BE2C (cell line): ENCODE results near the gene PMF1.
"Not testable (repeated sequence)": the region's sequence is repeated elsewhere in the genome, so short reads cannot be mapped to it uniquely, and the experiment has no call there.

Experiments
- DNase-seq: peaks from one replicate; pipeline ENCODE4 v3.0.0-alpha.2; 2020
- H3K27me3 ChIP-seq: fragments of 250-450 bp; sonication (Bioruptor Pico); 2 replicates; pipeline ENCODE4 v1.5.1; 2020; ENCODE audit warnings: mild to moderate bottlenecking
- H3K36me3 ChIP-seq: fragments of 250-450 bp; sonication (Bioruptor Pico); 2 replicates; pipeline ENCODE4 v1.5.1; 2020; ENCODE audit warnings: mild to moderate bottlenecking
- H3K4me1 ChIP-seq: fragments of 250-450 bp; sonication (Bioruptor Pico); 2 replicates; pipeline ENCODE4 v1.5.1; 2020
- H3K4me3 ChIP-seq: 2 replicates; pipeline ENCODE4 v1.5.1; 2011; ENCODE audit warnings: low read depth, low read length
- H3K9me3 ChIP-seq: fragments of 250-450 bp; sonication (Bioruptor Pico); 2 replicates; pipeline ENCODE4 v1.5.1; 2020
- TF ChIP-seq, protein P1 (sequence below): IDR thresholded peaks from 2 replicates; pipeline ENCODE4 v1.5.1; 2012; ENCODE audit warnings: mild to moderate bottlenecking, low read depth, low read length

PMF1 gene

DNA sequence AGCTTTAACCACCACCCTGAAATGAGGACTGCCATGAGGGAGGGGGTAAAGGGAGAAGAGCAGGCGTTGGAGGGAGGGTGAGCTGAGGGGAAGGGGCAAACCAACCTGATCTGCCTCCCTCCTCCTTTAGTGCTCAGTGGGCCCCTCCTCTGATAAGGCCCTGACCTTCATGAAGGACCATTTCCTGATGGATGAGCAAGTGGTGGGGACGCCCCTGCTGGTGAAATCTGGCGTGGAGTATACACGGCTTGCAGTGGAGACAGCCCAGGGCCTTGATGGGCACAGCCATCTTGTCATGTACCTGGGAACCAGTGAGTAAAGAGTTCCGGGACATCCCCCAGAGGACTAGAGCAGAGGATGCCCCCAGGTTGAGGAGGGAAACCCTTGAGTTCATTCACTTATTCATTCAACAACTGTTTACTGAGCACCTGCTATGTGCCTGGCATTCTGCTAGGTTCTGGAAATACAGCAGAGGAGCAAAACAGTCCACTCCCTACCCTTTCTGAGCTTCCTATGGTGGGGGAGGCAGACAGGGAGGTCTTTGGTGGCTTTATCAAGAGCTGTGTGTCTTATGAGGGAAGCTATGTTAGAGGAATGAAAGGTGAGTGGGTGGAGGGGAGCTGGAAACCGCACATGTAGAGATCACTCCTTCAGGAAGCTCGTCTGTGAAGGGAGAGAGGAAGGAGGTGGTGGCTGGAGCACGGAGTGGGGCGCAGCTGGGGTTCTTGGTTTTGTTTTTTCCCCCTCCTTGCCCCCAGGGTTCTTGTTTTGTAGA is 39.9 kb upstream of the PMF1 start:
- no peaks in the 10 kb centered on the region for H3K36me3 ChIP-seq
- no peaks in the 10 kb centered on the region for H3K27me3 ChIP-seq
- TF ChIP-seq, protein P1, sequence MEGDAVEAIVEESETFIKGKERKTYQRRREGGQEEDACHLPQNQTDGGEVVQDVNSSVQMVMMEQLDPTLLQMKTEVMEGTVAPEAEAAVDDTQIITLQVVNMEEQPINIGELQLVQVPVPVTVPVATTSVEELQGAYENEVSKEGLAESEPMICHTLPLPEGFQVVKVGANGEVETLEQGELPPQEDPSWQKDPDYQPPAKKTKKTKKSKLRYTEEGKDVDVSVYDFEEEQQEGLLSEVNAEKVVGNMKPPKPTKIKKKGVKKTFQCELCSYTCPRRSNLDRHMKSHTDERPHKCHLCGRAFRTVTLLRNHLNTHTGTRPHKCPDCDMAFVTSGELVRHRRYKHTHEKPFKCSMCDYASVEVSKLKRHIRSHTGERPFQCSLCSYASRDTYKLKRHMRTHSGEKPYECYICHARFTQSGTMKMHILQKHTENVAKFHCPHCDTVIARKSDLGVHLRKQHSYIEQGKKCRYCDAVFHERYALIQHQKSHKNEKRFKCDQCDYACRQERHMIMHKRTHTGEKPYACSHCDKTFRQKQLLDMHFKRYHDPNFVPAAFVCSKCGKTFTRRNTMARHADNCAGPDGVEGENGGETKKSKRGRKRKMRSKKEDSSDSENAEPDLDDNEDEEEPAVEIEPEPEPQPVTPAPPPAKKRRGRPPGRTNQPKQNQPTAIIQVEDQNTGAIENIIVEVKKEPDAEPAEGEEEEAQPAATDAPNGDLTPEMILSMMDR, result no peak
- H3K9me3 ChIP-seq, result no peaks in the 10 kb centered on the region; the same call in 1 of the 2 replicates
- no peak overlapping the region for H3K4me3 ChIP-seq
- no peaks in the 10 kb centered on the region for H3K4me1 ChIP-seq
- DNase-seq, result no peak

DNA sequence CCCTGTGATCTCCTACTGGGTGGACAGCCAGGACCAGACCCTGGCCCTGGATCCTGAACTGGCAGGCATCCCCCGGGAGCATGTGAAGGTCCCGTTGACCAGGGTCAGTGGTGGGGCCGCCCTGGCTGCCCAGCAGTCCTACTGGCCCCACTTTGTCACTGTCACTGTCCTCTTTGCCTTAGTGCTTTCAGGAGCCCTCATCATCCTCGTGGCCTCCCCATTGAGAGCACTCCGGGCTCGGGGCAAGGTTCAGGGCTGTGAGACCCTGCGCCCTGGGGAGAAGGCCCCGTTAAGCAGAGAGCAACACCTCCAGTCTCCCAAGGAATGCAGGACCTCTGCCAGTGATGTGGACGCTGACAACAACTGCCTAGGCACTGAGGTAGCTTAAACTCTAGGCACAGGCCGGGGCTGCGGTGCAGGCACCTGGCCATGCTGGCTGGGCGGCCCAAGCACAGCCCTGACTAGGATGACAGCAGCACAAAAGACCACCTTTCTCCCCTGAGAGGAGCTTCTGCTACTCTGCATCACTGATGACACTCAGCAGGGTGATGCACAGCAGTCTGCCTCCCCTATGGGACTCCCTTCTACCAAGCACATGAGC is 36.1 kb upstream of the PMF1 start:
- Histone ChIP-seq H3K27me3 (no peaks in the 10 kb centered on the region), H3K36me3 (no peaks in the 10 kb centered on the region), H3K4me1 (no peaks in the 10 kb centered on the region), H3K4me3 (no peak overlapping the region), H3K9me3 (no peaks in the 10 kb centered on the region)
- DNase-seq, result no peak
- TF ChIP-seq, protein P1, result no peak

DNA sequence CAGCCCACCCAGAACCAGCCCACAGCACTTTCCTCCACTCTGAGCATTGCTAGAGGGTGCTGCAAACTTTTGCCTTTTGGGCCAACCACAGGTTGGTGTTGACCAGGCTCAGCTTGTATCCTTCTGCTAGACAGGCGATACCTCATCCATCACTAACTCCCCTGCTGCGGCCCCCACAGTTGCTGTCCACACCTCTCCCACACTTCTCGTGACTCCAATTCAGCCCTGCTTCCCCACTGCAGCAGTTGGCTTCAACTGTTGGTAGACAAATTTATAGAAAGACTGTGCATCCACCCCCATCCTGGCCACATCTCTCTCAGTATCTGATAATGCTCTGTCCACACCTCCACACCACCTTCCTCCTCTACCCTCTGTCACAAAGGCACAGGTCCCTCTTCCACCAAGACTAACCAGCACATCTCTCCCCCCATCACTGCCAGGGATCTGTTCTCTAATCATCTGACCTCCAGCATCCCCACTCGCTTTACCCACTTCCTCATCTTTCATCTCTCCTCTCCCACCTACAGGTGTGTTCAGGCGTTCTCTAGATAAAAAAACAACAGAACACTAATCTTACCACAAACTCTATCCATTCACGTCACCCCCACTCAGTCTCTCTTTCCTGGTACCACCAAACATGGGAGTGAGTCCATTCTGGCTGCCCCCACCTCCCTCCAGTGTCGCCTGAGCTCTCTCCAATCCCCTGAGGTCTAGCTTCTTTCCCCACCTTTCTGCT is 34.7 kb upstream of the PMF1 start:
- H3K9me3 ChIP-seq, result no peaks in the 10 kb centered on the region
- H3K36me3 ChIP-seq, result no peaks in the 10 kb centered on the region
- no peak overlapping the region for H3K4me3 ChIP-seq
- TF ChIP-seq, protein P1, result no peak
- DNase-seq, result no peak
- H3K27me3 ChIP-seq, result no peaks in the 10 kb centered on the region
- H3K4me1 ChIP-seq, result no peaks in the 10 kb centered on the region

DNA sequence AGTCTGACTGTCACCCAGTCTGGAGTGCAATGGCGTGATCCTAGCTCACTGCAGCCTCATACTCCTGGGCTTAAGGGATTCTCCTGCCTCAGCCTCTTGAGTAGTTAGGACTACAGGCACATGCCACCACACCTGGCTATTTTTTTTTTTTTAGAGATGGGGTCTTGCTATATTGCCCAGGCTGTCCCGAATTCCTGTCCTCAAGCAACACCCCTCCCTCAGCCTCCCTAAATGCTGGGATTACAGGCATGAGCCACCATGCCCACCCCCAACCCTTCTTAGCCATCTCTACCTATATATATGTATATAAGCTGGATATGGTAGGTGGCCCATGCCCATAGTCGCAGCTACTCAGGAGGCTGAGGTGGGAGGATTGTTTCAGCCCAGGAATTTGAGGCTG is 32.3 kb upstream of the PMF1 start:
- Histone ChIP-seq H3K27me3 (no peaks in the 10 kb centered on the region), H3K4me3 (no peak overlapping the region), H3K4me1 (no peaks in the 10 kb centered on the region), H3K9me3 (no peaks in the 10 kb centered on the region), H3K36me3 (no peaks in the 10 kb centered on the region)
- TF ChIP-seq, protein P1, result no peak
- DNase-seq, result no peak

DNA sequence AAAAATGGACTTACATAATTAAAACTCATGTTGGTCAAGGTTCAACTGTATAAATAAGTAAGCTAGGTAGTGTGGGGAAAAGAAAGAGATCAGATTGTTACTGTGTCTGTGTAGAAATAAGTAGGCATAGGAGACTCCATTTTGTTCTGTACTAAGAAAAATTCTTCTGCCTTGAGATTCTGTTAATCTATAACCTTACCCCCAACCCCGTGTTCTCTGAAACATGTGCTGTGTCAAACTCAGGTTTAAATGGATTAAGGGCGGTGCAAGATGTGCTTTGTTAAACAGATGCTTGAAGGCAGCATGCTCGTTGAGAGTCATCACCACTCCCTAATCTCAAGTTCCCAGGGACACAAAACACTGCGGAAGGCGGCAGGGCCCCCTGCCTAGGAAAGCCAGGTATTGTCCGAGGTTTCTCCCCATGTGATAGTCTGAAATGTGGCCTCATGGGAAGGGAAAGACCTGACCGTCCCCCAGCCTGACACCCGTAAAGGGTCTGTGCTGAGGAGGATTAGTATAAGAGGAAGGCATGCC is 31.3 kb upstream of the PMF1 start:
- H3K27me3 ChIP-seq, H3K4me1 ChIP-seq, H3K36me3 ChIP-seq, H3K4me3 ChIP-seq, DNase-seq, H3K9me3 ChIP-seq: not testable (repeated sequence)

DNA sequence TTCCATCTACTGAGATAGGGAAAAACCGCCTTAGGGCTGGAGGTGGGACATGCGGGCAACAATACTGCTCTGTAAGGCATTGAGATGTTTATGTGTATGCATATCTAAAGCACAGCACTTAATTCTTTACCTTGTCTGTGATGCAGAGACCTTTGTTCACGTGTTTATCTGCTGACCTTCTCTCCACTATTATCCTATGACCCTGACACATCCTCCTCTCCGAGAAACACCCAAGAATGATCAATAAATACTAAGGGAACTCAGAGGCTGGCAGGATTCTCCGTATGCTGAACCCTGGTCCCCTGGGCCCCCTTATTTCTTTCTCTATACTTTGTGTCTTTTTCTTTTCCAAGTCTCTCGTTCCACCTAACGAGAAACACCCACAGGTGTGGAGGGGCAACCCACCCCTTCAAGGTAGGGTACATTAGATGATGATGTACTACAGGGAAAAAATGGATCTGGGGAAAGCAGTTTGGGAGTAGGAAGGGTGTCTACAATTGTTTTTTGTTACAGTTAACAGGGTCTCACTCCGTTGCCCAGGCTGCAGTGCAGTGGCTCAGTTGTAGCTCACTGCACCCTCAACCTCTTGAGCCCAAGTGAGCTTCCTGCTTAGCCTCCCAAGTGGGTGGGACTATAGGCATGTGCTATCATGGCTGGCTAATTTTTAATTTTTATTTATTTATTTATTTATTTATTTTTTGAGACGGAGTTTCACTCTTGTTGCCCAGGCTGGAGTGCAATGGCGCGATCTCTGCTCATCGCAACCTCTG is 30.6 kb upstream of the PMF1 start:
- DNase-seq, H3K4me3 ChIP-seq, H3K27me3 ChIP-seq, H3K4me1 ChIP-seq, H3K36me3 ChIP-seq, H3K9me3 ChIP-seq: not testable (repeated sequence)

DNA sequence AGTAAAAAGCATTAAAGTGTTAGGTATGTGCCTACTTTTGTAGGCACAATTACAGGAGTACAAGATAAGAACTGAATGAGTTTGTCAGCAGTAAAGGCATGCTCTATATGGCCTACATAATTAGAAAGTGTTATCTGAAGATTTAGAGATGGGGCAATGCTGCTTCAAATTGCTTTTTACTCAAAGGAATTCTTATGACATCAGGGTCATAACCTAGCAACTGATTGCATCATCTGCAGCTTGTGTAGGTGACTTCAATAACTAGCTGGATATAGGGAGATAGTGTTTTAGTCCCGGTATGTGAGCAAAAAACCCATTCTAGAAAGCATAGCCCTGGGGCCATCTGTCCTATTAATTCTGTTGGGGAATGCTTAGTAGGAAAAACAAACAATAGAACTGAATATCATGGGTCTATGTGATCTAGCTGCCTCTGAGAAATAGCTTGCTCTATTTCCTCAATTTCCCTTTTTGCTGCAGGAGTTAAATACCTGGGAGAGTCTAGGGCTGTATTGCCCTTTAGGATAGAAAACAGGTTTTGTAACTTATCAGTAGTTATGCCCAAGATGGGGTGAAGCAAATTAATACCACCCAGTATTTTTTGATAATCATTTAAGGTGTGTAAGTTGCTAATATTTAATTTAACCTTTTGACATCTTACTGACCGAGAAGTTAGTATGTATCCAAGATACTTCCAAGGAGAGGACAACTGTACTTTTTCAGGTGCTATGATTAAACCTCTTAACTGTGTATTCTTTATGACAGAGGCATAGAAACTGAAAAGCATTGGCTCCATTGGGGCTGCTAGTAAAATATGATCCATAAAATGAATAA is 26.2 kb upstream of the PMF1 start:
- H3K36me3 ChIP-seq, H3K9me3 ChIP-seq, H3K4me1 ChIP-seq, H3K4me3 ChIP-seq, H3K27me3 ChIP-seq, DNase-seq: not testable (repeated sequence)

DNA sequence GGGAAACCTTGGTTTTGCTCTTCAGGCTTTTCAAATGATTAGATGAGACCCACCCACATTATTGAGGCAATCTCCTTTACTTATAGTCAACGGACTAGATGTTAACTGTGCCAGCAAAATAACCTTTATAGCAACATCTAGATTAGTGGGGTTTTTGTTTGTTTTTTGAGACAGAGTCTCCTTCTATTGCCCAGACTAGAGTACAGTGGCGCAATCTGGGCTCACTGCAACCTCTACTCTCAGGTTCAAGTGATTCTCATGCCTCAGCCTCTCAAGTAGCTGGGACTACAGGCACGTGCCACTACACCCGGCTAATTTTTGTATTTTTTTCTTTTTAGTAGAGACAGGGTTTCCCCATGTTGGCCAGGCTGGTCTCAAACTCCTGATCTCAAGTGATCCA is 22.5 kb upstream of the PMF1 start:
- H3K27me3 ChIP-seq, H3K36me3 ChIP-seq, DNase-seq, H3K9me3 ChIP-seq, H3K4me1 ChIP-seq, H3K4me3 ChIP-seq: not testable (repeated sequence)
